HG03280 (cell line): ENCODE results near the gene UPF1.
A peak's percentile ranks its signal among the peaks of the same experiment; 100 is the strongest.

Source experiments
- ATAC-seq: cut with Tn5 transposase; IDR thresholded peaks from one replicate; pipeline ENCODE4 v1.9.1; 2021; ENCODE audit warnings: mild to moderate bottlenecking, moderate library complexity; ENCODE audit not compliant: unreplicated experiment

The UPF1 gene

GRCh38 chr19:18831524-18832305 is at the start of gene UPF1:
TSS of gene UPF1 (plus strand) at chr19:18831959. CDS start at chr19:18832210, 251 bp downstream.
- peak; percentile 74 for ATAC-seq

- ATAC-seq: no peak
These were observed 49.1 kb upstream of the UPF1 start for GRCh38 chr19:18782559-18783225.

- ATAC-seq: no peak
These were observed 47.6 kb upstream of the UPF1 start for GRCh38 chr19:18783958-18784785.

- ATAC-seq: no peak
These were observed 47.0 kb upstream of the UPF1 start for GRCh38 chr19:18784786-18785120.

GRCh38 chr19:18785179-18786124 is 46.3 kb upstream of the UPF1 start:
- ATAC-seq: no peak

GRCh38 chr19:18788529-18789421 is 43.0 kb upstream of the UPF1 start:
- ATAC-seq: no peak

- ATAC-seq: no peak
These were observed 42.3 kb upstream of the UPF1 start for GRCh38 chr19:18789422-18789869.

- no peak for ATAC-seq
These were observed 41.7 kb upstream of the UPF1 start for GRCh38 chr19:18789883-18790565.

- no peak for ATAC-seq
These were observed 41.0 kb upstream of the UPF1 start, which contains the start of gene COMP for GRCh38 chr19:18790566-18791314. TSS of gene COMP (minus strand) at chr19:18791305. CDS start at chr19:18791269, 36 bp downstream.

GRCh38 chr19:18791315-18791678 is 40.5 kb upstream of the UPF1 start:
- ATAC-seq: no peak

- ATAC-seq: no peak
These were observed 39.1 kb upstream of the UPF1 start for GRCh38 chr19:18792661-18793060.

GRCh38 chr19:18793144-18794028 is 38.4 kb upstream of the UPF1 start:
- no peak for ATAC-seq

- no peak for ATAC-seq
These were observed 37.8 kb upstream of the UPF1 start for GRCh38 chr19:18794029-18794313.

- no peak for ATAC-seq
These were observed 37.1 kb upstream of the UPF1 start for GRCh38 chr19:18794692-18795091.

GRCh38 chr19:18795540-18795939 is 36.2 kb upstream of the UPF1 start:
- ATAC-seq: no peak

- no peak for ATAC-seq
These were observed 35.5 kb upstream of the UPF1 start for GRCh38 chr19:18796239-18796638.
